ENCODE data around the gene UFSP2.

The UFSP2 gene

DNA sequence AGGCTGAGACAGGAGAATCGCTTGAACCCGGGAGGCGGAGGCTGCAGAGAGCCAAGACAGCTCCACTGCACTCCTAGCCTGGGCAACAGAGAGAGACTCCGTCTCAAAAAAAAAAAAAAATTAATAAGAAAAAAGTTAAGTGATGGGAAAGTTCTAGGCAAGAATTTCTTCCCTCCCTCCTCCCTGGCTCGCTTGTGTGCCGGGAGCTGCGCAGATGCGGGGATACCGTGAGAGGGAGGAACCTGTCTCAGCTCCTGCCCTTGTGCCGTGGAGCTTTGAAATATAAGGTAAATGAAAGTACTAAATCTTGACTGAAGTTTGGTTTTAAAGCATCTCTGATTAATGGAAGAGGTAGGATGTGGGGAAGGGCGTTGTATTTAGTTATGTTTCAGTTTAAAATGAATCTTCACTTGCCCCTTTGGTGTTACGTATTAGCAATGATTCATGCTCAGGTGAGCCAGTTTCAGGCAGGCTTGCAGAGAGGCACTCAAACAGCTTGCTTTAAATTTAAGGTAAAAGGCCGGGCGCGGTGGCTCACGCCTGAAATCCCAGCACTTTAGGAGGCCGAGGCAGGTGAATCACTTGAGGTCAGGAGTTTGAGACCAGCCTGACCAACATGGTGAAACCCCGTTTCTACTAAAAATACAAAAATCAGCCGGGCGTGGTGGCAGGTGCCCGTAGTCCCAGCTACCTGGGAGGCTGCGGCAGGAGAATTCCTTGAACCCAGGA is 1.4 kb upstream of the UFSP2 start:
- DNase-seq = peak in 1 of 58 donors; percentile 15

DNA sequence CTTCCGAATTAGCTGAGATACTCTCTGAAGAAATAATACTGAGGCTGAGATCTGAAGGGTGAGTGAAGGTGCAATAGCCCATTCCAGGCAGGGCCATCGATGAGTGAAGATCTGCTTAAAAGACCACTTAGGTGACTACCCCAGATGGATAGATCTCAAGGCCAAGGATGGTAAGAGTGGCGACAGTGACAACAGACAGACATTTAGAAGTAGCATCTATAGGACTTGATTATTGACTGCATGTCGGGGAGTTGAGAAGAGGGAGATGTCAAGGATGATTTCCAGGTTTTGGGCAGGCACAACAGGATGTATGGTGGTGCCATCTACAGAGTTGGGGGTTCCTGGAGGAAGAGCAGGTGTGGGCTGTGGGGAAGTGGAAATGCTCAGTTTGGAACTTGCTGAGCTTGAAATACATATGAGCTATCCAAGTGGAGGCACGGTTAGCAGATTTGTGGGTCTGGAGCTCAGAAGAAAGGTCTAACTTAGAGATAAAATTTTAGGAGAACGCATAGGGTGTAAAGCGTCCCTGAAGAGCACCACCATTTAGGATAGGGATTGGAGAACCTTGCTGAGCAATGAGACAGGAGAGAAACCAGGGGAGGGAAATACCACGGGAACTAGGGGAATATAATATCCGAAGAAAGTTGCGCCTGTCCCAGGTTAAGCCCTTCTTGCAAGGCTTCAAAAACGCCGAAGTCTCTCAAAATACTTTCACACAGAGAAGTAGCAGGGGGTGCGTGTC is 688 bp downstream of the UFSP2 start:
- peak in 6 of 58 donors; percentile 9 to 62 (median 34) for DNase-seq

DNA sequence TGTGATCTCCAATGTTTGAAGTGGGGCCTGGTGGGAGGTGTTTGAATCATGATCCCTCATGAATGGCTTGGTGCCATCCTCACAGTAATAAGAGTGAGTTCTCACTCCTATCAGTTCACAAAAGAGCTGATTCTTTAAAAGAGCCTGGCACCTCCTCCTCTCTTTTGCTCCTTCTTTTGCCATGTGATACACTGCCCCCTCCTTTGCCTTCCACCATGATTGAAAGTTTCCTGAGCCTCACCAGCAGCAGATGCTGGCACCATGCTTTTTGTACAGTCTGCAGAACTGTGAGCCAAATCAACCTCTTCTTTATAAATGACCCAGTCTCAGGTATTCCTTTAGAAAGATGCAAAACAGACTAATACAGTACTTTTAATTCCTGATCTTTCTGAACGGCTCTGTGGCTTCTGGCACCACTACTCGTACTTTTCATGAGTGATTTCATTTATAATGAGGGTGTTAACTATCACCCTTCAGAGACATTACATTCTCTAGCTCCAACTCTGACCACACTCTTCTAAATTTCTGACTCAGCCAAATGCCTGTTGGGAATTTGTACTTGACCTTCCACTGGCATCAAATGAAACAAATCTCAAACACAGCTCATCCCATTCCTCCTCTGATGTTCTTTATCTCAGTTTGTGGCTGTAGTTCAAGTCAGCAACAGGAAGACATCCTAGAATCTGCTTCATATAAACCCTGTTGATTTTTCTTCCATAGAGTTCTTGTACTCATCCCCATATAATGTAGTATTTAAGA is 4.2 kb downstream of the UFSP2 start:
- peak in 2 of 58 donors; percentile 3 to 13 for DNase-seq

DNA sequence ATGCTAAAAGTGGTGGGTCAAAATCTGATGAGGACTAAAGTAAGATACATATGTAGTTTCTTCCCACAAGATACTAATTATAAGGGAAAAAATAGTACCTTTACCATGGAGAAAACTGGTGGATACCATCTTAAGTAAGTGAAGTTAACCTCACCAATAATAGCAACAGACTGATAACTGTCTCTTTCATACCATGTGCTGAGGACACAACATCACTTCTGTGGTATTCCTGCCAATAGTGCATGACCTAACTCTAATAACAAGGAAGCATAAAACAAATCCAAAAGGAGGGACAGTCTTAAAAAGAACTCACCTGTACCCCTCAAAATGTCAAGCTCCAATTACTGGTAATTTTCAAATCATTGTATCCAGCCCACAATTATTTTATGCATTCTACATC is 8.8 kb downstream of the UFSP2 start:
- DNase-seq = no peak

DNA sequence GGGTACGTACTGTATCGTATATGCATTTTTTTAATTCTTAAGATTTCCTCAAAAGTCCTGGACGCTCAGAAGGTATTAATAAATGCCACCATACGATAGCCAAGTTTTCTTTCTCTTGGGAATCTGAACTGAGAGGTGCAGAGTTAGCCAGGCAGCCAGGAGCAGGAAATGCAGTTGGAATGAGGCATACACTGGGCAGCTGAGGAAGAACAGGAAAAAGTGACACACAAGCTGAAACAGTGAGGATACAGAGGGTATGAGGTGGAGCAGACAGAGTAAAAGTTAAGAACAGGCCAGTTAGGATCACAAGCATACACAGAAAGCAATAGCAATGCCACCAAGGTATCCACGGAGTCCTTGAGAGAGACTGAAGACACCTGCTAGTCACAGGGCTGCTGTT is 13.4 kb downstream of the UFSP2 start:
- no peak for DNase-seq

DNA sequence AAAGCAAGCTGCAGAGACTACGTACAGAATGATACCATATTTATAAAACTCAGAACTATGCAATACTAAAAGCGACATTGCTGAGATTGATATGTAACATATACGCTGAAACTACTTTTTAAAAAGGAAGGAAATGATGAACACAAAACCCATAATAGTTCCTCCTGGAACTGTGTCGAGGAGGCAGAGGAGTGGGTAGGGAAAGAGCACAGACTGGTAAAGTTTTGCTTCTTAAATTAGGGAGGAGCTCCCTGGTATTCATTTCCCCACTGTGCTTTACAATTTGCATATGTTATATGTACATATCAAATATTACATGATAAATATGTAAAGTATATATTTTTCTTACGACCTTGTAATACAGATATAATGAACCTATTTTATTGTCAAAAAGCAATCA is 13.9 kb downstream of the UFSP2 start:
- no peak for DNase-seq

DNA sequence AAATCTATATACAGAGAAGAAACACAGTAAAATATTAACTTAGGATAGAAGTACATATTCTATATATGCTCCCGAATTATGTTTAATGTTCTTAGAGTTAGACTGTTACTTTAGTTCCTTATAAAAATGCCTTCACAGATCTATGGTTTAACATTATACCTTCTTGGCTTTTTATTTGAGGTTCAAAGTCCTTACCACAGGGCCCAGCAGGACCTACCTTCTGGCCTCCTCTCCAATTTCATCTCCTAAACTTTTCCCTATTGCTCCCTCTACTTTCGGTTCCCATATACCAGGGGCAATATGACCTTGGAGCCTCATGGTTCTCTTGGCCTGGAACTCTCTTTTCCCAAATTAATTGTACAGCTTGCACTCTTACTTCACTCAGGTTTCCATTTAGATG is 17.3 kb downstream of the UFSP2 start:
- DNase-seq = no peak

DNA sequence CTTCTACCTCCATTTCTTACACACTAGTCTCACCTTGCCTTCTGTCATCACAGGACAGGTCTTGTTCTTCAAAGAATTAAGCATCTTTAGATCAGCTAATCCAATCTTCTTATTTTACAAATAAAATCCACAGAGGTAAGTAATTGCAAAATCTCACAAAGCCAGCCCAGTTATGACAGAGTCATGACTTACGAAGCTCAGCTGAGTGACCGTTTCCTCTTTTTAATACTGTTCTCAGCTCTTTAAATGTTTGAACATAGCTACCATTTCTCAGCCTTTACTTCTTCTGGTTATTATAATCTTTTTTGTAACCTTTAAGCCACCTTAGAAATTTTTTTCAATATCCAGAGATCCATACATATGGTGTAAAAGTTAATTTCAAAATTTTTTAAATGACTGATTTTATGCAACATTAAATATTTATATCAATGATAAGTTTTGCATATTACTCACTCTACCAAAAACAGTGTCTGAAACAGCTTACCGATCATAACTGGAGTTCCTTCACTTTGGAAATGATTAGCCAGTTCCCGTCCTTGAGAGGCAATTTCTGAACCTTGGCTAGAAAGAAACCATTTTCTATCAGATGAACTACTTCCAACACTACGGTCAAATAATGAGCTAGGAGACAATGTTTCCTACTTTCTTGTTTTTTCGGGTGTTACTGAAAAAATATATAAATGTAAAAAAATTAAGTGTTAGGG is 20.3 kb downstream of the UFSP2 start:
- no peak for DNase-seq

DNA sequence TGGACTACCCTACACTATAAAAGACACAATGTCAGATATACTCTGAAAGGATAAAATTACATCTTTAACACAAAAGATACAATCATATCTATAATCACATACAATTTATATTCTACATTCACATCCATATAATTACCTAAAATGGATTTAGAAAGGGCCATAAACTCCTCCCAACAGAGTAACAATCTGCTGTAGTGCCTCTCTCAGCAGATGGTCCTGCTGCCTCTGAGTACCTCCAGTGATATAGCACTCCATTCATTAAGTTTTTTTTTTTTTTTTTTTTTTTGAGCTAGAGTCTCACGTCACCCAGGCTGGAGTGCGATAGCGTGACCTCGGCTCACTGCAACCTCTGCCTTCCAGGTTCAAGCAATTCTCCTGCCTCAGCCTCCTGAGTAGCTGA is 21.7 kb downstream of the UFSP2 start:
- no peak for DNase-seq

DNA sequence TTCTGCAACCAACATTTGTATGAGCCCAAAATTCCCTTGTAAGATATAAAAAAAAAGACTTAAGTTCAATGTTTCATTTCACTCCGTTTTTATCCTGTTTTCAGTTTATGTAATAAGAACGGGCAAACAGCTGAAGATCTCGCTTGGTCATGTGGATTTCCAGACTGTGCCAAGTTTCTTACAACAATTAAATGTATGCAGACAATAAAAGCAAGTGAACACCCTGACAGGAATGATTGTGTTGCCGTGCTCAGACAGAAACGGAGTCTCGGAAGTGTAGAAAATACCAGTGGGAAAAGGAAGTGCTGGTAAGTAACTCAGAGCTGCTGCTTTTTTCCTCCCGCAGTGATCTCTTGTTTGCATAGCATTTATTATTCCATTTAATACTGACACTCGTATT is 26.3 kb downstream of the UFSP2 start:
- peak in 1 of 58 donors; percentile 3 for DNase-seq

DNA sequence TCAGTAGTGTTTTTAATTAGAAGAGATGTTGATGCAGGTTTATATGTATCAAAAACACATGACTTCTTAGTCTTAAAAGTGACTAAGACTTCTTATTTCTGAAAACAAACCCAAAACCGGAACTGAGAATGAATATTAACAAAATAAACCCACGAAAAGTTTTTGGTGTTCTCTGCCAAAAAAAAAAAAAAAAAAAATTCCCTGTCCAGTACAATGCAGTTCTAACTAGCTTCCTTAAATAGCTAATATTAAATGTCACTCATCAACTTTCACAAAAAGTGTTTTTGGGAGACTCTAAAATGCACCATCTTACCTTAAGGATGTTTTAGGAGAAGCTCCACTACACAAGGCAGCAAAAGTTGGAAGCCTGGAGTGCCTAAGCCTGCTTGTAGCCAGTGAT is 27.1 kb downstream of the UFSP2 start:
- no peak for DNase-seq

DNA sequence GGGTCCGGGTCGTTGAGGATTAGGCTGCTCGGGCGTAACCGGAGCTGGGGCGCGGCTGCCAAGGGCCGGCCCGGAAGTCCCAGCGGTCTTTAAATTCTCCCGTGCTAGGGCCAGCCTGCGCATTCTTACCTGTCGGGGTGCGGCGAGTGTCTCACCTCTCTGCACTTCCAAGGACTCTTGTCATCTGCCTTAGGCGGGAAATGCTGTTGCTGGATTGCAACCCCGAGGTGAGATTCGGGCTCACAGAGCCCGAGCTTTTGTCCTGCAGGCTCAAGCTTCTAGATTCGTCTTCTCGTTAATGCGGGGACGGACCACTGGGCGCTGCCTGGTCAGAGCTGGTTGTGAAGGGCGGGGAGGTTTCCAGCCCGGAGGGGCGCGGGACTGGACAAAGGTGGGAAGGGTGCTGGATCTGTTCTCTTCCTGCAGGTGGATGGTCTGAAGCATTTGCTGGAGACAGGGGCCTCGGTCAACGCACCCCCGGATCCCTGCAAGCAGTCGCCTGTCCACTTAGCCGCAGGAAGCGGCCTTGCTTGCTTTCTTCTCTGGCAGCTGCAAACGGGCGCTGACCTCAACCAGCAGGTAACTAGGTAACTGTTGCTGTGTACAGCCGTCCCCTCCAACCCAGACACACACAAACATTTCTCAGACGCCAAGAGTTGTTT is 28.9 kb downstream of the UFSP2 start, which contains the start of gene ANKRD37:
Gene ANKRD37, plus strand, starts transcription at position 118 of the 662 bp plus-strand sequence. Its CDS starts 83 bp downstream, at position 201.
- DNase-seq = peak in 38 of 58 donors; percentile 16 to 79 (median 54)

DNA sequence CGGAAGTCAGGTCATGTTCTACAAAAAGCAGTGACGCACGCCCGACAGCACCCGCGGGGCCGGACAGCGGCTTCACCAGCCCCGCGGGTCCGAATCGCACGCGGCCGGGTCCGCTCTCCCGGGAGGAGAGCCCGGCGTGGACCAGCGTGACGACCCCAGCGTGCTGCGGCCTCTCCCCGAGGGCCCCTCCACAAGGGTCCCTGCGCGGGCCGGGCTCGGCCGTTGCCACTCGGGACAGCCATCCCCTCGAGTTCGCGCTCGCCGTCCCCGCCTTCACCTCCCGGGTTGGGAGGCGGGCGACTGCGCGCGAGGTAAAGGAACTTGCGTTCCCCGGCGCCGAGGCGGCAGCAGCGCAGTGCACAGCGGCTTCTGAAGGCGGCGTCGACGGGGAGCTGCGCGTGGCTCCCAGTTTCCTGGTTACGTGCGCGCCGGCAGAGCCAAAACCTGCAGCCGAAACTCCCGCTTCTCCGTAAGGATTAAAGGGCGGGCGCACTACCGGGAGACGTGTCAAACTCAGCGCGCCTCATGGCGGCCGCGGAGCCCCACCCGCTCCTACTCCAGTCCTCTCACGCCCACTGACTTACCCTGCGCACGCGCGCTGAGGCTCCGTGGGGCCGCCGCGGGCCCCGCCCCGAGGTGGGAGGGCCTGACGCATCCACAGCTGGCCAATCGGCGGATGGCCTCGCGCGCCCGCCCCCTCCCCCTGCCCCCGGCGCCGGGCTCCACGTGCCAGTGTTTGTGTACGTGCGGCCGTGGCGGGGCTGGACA is 29.6 kb downstream of the UFSP2 start:
- DNase-seq = peak; percentile 88 to 99 (median 96)

DNA sequence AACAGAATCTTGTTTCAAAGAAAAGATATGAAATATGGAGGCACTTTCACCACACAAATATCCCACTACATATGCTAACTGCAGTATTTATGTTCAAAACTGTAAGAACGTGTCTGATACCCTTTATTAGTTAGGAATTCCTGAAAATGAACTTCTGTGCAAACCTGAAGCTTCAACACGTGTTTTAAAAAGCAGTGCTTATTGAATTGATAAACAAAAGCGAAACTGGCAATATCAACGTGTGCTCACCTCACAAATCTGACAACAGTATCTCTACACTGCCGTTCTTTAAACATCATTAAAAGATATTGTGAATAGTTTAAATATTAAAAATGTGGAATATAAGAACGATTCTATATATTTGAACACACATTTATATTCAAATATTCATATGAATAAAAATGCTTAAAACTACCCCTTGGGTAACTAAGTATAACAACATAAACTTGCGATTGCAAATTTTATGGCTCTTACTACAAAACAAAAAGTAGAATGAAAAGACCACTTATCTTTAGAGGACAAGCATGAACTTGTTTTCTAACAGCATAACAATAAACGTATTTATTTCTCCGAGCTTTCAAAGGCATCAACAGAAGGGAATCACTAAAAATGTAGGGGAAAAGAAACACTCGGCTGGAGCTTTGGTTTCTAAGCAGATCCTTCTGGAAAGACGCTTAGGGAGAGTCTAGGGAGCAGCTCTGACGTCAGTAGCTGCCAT is 30.4 kb downstream of the UFSP2 start, which contains the start of gene LRP2BP:
Gene LRP2BP, minus strand, starts transcription at position 687 of the 718 bp plus-strand sequence. CDS start 17,738 bp downstream, outside the sequence.
- DNase-seq = no peak

DNA sequence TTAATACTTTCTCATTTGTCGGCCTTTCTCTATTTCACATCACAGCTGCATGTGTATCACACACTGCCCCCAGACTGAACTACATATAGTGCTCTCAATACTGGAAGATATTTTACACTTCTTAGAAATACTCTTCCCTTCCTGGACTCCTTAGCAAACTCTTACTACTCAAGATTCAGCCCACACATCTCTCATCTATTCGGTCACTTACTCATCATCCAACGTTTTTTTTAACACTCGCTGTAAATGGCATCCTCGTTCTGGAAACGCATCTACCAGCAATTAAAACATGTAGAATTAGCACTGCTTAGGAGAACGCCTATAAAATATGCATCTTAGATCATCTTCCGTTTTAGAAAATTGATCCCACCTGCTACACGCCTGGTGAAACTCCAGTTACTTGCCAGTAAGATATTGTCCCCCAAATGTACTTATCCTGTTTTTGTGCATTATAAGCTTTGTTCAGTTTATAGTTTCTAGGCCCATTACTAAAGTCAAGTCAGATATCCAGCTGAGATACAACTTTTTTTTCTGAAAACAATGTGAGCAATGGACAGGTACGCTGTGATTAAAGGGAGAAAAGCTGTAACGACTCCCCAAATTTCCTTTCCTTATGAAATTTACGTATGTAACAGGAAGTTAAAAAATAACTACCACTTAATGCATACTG is 31.1 kb downstream of the UFSP2 start:
- peak in 3 of 58 donors; percentile 2 to 20 (median 13) for DNase-seq

DNA sequence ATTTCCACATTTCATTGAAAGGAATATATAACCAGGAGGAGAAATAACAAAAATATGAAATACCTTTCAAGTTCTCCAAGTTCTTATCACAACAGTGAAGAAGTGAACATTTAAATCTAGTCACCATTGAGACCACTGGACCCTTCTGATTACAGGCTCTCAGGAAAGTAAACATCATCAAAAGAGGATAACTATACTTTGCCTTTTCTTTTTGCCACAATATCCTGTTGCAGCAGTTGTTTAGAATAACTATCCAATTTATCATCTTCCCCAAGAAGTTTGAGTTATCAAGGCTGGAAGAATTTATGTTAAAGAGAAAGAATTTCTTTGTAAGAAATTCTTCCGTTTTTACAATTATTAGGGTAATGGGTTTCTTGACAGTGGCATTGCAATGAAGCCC is 33.6 kb downstream of the UFSP2 start:
- no peak for DNase-seq

DNA sequence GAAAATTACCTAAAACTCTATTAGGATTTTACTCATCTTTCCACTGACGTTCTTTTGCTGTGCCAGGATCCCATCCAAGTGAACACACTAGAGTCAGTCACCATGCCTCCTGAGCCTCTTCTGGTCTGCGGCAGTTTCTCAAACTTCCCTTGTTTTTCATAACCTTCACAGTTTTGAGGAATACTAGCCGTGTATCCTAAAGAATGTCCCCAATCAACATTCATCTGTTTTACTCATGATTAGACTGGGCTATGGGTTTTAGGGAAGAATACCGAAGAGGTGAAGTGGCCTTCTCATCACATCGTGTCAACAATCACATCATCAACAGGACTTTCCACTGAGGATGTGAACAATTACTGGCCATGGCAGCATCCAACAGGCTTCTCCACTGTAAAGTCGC is 34.8 kb downstream of the UFSP2 start:
- DNase-seq = no peak

DNA sequence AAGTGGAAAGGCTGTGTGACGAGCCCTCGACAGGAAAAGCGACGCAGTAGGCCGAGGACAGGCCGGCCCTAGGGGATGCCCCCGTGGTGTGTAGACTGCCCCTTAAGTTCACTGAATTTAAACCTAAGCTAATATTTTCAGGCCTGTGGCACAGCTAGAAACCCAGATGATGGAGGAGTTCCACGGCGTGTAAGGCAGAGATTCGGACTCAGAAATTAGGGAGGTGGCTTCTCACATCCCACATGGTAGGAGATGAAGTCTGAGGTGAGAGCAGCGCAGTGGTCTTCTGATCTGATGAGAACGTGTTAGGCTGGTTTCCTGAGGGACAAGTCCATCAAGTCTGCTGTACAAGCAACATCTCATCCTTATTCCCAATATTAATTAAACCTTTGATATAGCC is 37.8 kb downstream of the UFSP2 start:
- DNase-seq = no peak

DNA sequence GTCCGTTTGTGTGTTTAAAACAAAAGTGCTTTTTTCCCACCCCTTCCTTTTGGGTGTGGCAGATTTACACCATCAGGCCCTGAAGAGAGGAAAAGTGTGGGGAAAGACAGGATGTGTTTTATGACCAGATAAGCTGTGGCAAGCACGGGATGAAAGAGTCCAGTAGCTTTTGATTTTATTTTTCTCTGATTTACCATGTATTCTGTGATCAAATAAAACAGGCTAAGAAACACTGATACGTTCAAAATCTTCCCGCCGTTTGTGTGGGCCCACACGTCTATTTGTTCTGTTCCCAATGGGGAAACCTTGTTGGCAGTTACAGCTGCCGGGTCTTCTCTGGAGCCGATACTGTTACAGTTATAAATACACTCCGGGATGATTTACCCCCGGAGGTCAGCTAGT is 40.8 kb downstream of the UFSP2 start:
- no peak for DNase-seq

Measured in anterior cingulate cortex (tissue), 58 donors.